ENCODE results near the gene SEMA4D.

SEMA4D gene

GRCh38 chr9:89482901-89483361 is 15.0 kb downstream of the SEMA4D start:
- Histone ChIP-seq H3K9ac (ENCODE audit: low read depth, low read length, poor library complexity) (no peak overlapping the region), H2BK120ac (ENCODE audit: low read depth, low read length) (no peak overlapping the region), H3K27ac (replicated peaks; ENCODE audit: low read length) (no peak overlapping the region), H2BK12ac (ENCODE audit: low read length) (no peak overlapping the region), H3K4ac (ENCODE audit: low read length) (no peak overlapping the region), H3K18ac (ENCODE audit: low read length) (no peak overlapping the region), H3K4me2 (ENCODE audit: insufficient read depth, low read length, poor library complexity, severe bottlenecking) (no peak overlapping the region), H2BK5ac (ENCODE audit: low read length) (no peak overlapping the region), H3K4me3 (ENCODE audit: low read length in 2 of 2) (no peak overlapping the region), H3K27me3 (ENCODE audit: control insufficient read depth in 3 of 3, insufficient read depth in 3 of 3, low read depth in 1 of 3, low read length in 3 of 3) (no peaks in the 10 kb centered on the region), H3K23ac (ENCODE audit: low read depth, low read length, poor library complexity) (no peak overlapping the region), H3K9me3 (replicated peaks in 1 of 2; ENCODE audit: control insufficient read depth in 2 of 2, insufficient read depth in 1 of 2, low read depth in 1 of 2, low read length in 2 of 2) (peaks cover 2 to 3% of the 10 kb centered on the region in 2 donors), H2BK15ac (ENCODE audit: low read length) (no peak overlapping the region), H4K8ac (ENCODE audit: low read depth, low read length) (no peak overlapping the region), H3K14ac (ENCODE audit: low read length) (no peak overlapping the region), H2AK5ac (ENCODE audit: low read depth, low read length) (no peak overlapping the region), H2AFZ (ENCODE audit: low read length) (no peak overlapping the region), H3K4me1 (ENCODE audit: control insufficient read depth in 2 of 2, insufficient read depth in 1 of 2, low read depth in 1 of 2, low read length in 2 of 2) (peaks cover 0 to 20% of the 10 kb centered on the region in 2 donors), H3K36me3 (replicated peaks in 1 of 2; ENCODE audit: control insufficient read depth in 2 of 2, insufficient read depth in 2 of 2, low read length in 2 of 2) (no peaks in the 10 kb centered on the region), H4K91ac (ENCODE audit: low read depth, low read length, poor library complexity) (no peak overlapping the region), H3K79me1 (ENCODE audit: low read depth, low read length) (peaks cover 13% of the 10 kb centered on the region)
- DNase-seq (ENCODE audit: low spot score) = no peak
- no CpG with 5 or more reads among the region's 9 CpGs for WGBS, 2 donors (ENCODE audit: extremely low coverage in 2 of 2, insufficient read length in 2 of 2, insufficient replicate concordance in 1 of 2)

GRCh38 chr9:89482056-89482851 is 15.7 kb downstream of the SEMA4D start:
- Histone ChIP-seq H2BK12ac (ENCODE audit: low read length) (no peak overlapping the region), H2BK120ac (ENCODE audit: low read depth, low read length) (no peak overlapping the region), H3K9ac (ENCODE audit: low read depth, low read length, poor library complexity) (peak overlapping the region; percentile 24), H4K91ac (ENCODE audit: low read depth, low read length, poor library complexity) (no peak overlapping the region), H3K18ac (ENCODE audit: low read length) (no peak overlapping the region), H3K14ac (ENCODE audit: low read length) (no peak overlapping the region), H3K9me3 (replicated peaks in 1 of 2; ENCODE audit: control insufficient read depth in 2 of 2, insufficient read depth in 1 of 2, low read depth in 1 of 2, low read length in 2 of 2) (peaks cover 2 to 3% of the 10 kb centered on the region in 2 donors), H2BK5ac (ENCODE audit: low read length) (no peak overlapping the region), H3K4me2 (ENCODE audit: insufficient read depth, low read length, poor library complexity, severe bottlenecking) (no peak overlapping the region), H3K4me3 (ENCODE audit: low read length in 2 of 2) (no peak overlapping the region), H2AK5ac (ENCODE audit: low read depth, low read length) (no peak overlapping the region), H3K27me3 (ENCODE audit: control insufficient read depth in 3 of 3, insufficient read depth in 3 of 3, low read depth in 1 of 3, low read length in 3 of 3) (no peaks in the 10 kb centered on the region), H2AFZ (ENCODE audit: low read length) (no peak overlapping the region), H2BK15ac (ENCODE audit: low read length) (no peak overlapping the region), H4K8ac (ENCODE audit: low read depth, low read length) (no peak overlapping the region), H3K36me3 (replicated peaks in 1 of 2; ENCODE audit: control insufficient read depth in 2 of 2, insufficient read depth in 2 of 2, low read length in 2 of 2) (no peaks in the 10 kb centered on the region), H3K4ac (ENCODE audit: low read length) (no peak overlapping the region), H3K23ac (ENCODE audit: low read depth, low read length, poor library complexity) (no peak overlapping the region), H3K79me1 (ENCODE audit: low read depth, low read length) (peaks cover 13% of the 10 kb centered on the region), H3K27ac (replicated peaks; ENCODE audit: low read length) (no peak overlapping the region), H3K4me1 (ENCODE audit: control insufficient read depth in 2 of 2, insufficient read depth in 1 of 2, low read depth in 1 of 2, low read length in 2 of 2) (peaks cover 0 to 21% of the 10 kb centered on the region in 2 donors)
- no peak for DNase-seq (ENCODE audit: low spot score)
- no CpG with 5 or more reads among the region's 15 CpGs for WGBS, 2 donors (ENCODE audit: extremely low coverage in 2 of 2, insufficient read length in 2 of 2, insufficient replicate concordance in 1 of 2)

- H3K79me1 ChIP-seq (ENCODE audit: low read depth, low read length) = peaks cover 13% of the 10 kb centered on the region
- no peak overlapping the region for H3K27ac ChIP-seq (replicated peaks; ENCODE audit: low read length)
- no peak overlapping the region for H3K4ac ChIP-seq (ENCODE audit: low read length)
- H2BK15ac ChIP-seq (ENCODE audit: low read length) = no peak overlapping the region
- no peak overlapping the region for H3K4me2 ChIP-seq (ENCODE audit: insufficient read depth, low read length, poor library complexity, severe bottlenecking)
- no peak overlapping the region for H3K18ac ChIP-seq (ENCODE audit: low read length)
- H3K27me3 ChIP-seq (ENCODE audit: control insufficient read depth in 3 of 3, insufficient read depth in 3 of 3, low read depth in 1 of 3, low read length in 3 of 3) = no peaks in the 10 kb centered on the region
- H3K14ac ChIP-seq (ENCODE audit: low read length) = no peak overlapping the region
- no peak overlapping the region for H3K9ac ChIP-seq (ENCODE audit: low read depth, low read length, poor library complexity)
- no peak overlapping the region for H2BK120ac ChIP-seq (ENCODE audit: low read depth, low read length)
- H4K8ac ChIP-seq (ENCODE audit: low read depth, low read length) = no peak overlapping the region
- H3K4me1 ChIP-seq (ENCODE audit: control insufficient read depth in 2 of 2, insufficient read depth in 1 of 2, low read depth in 1 of 2, low read length in 2 of 2) = peaks cover 0 to 25% of the 10 kb centered on the region in 2 donors
- no peaks in the 10 kb centered on the region for H3K36me3 ChIP-seq (replicated peaks in 1 of 2; ENCODE audit: control insufficient read depth in 2 of 2, insufficient read depth in 2 of 2, low read length in 2 of 2)
- no peak overlapping the region for H2BK5ac ChIP-seq (ENCODE audit: low read length)
- no peak for DNase-seq (ENCODE audit: low spot score)
- H2AK5ac ChIP-seq (ENCODE audit: low read depth, low read length) = no peak overlapping the region
- no peak overlapping the region for H4K91ac ChIP-seq (ENCODE audit: low read depth, low read length, poor library complexity)
- H3K4me3 ChIP-seq (ENCODE audit: low read length in 2 of 2) = no peak overlapping the region
- H2AFZ ChIP-seq (ENCODE audit: low read length) = no peak overlapping the region
- no peak overlapping the region for H3K23ac ChIP-seq (ENCODE audit: low read depth, low read length, poor library complexity)
- WGBS, 2 donors (ENCODE audit: extremely low coverage in 2 of 2, insufficient read length in 2 of 2, insufficient replicate concordance in 1 of 2) = no CpG with 5 or more reads among the region's 11 CpGs
- H3K9me3 ChIP-seq (replicated peaks in 1 of 2; ENCODE audit: control insufficient read depth in 2 of 2, insufficient read depth in 1 of 2, low read depth in 1 of 2, low read length in 2 of 2) = peaks cover 0 to 3% of the 10 kb centered on the region in 2 donors
- no peak overlapping the region for H2BK12ac ChIP-seq (ENCODE audit: low read length)
Measured at GRCh38 chr9:89481538-89481915, 16.4 kb downstream of the SEMA4D start.

GRCh38 chr9:89480825-89481537 is 16.9 kb downstream of the SEMA4D start:
- no peak overlapping the region for H3K18ac ChIP-seq (ENCODE audit: low read length)
- no peak overlapping the region for H4K8ac ChIP-seq (ENCODE audit: low read depth, low read length)
- no CpG with 5 or more reads among the region's 15 CpGs for WGBS, 2 donors (ENCODE audit: extremely low coverage in 2 of 2, insufficient read length in 2 of 2, insufficient replicate concordance in 1 of 2)
- H2BK5ac ChIP-seq (ENCODE audit: low read length) = no peak overlapping the region
- H2AFZ ChIP-seq (ENCODE audit: low read length) = no peak overlapping the region
- H2BK12ac ChIP-seq (ENCODE audit: low read length) = no peak overlapping the region
- H2BK15ac ChIP-seq (ENCODE audit: low read length) = no peak overlapping the region
- H3K14ac ChIP-seq (ENCODE audit: low read length) = no peak overlapping the region
- H4K91ac ChIP-seq (ENCODE audit: low read depth, low read length, poor library complexity) = no peak overlapping the region
- no peaks in the 10 kb centered on the region for H3K27me3 ChIP-seq (ENCODE audit: control insufficient read depth in 3 of 3, insufficient read depth in 3 of 3, low read depth in 1 of 3, low read length in 3 of 3)
- no peak overlapping the region for H3K9ac ChIP-seq (ENCODE audit: low read depth, low read length, poor library complexity)
- H3K27ac ChIP-seq (replicated peaks; ENCODE audit: low read length) = no peak overlapping the region
- no peak for DNase-seq (ENCODE audit: low spot score)
- H3K4me1 ChIP-seq (ENCODE audit: control insufficient read depth in 2 of 2, insufficient read depth in 1 of 2, low read depth in 1 of 2, low read length in 2 of 2) = peaks cover 0 to 25% of the 10 kb centered on the region in 2 donors
- H3K4ac ChIP-seq (ENCODE audit: low read length) = no peak overlapping the region
- H3K23ac ChIP-seq (ENCODE audit: low read depth, low read length, poor library complexity) = no peak overlapping the region
- H3K36me3 ChIP-seq (replicated peaks in 1 of 2; ENCODE audit: control insufficient read depth in 2 of 2, insufficient read depth in 2 of 2, low read length in 2 of 2) = no peaks in the 10 kb centered on the region
- H3K4me2 ChIP-seq (ENCODE audit: insufficient read depth, low read length, poor library complexity, severe bottlenecking) = no peak overlapping the region
- peaks cover 0 to 3% of the 10 kb centered on the region in 2 donors for H3K9me3 ChIP-seq (replicated peaks in 1 of 2; ENCODE audit: control insufficient read depth in 2 of 2, insufficient read depth in 1 of 2, low read depth in 1 of 2, low read length in 2 of 2)
- no peak overlapping the region for H3K4me3 ChIP-seq (ENCODE audit: low read length in 2 of 2)
- no peak overlapping the region for H2BK120ac ChIP-seq (ENCODE audit: low read depth, low read length)
- H2AK5ac ChIP-seq (ENCODE audit: low read depth, low read length) = no peak overlapping the region
- H3K79me1 ChIP-seq (ENCODE audit: low read depth, low read length) = peaks cover 15% of the 10 kb centered on the region

All from neuronal stem cell (in vitro differentiated cells).